K562 (cell line): ENCODE data around the gene TCF4. TPM values are rescaled to one million over a fixed set of nuclear protein-coding genes. Genes with fewer than 3 reads are reported as not detected.

Experiments used
- BCLAF1 ChIP-seq, 2 experiments: fragments of 450-650 bp in 1 of 2; IDR thresholded peaks; 2 replicates each; pipeline ENCODE4 v1.6.1; 2011 to 2017; ENCODE audit warnings: low read depth in 2 of 2, antibody characterized with exemption in 1 of 2, borderline replicate concordance in 1 of 2, low read length in 1 of 2, mild to moderate bottlenecking in 1 of 2, mixed read lengths in 1 of 2; ENCODE audit not compliant: control insufficient read depth in 1 of 2
- CBFA2T2 ChIP-seq: fragments of 450-650 bp; conservative IDR thresholded peaks from 2 replicates; pipeline ENCODE4 v1.6.1; 2017; ENCODE audit warnings: mild to moderate bottlenecking
- DLX4 ChIP-seq: fragments of 250-450 bp; sonication (Bioruptor Pico); IDR thresholded peaks from 2 replicates; pipeline ENCODE4 v1.6.1; 2021; ENCODE audit warnings: mild to moderate bottlenecking
- FOXO4 ChIP-seq: fragments of 450-650 bp; formaldehyde crosslinking; IDR thresholded peaks from 2 replicates; pipeline ENCODE4 v1.4.0; 2020; ENCODE audit warnings: mild to moderate bottlenecking, moderate library complexity
- GTF2B ChIP-seq: IDR thresholded peaks from 2 replicates; pipeline ENCODE4 v1.6.1; 2011; ENCODE audit not compliant: insufficient read length; ENCODE audit errors: extremely low read depth
- KDM4B ChIP-seq, 2 experiments: fragments of 450-650 bp in 1 of 2; sonication (generic) in 1 of 2; IDR thresholded peaks; 2 replicates each; pipeline ENCODE4 v1.6.1; 2016 to 2017; ENCODE audit warnings: borderline replicate concordance in 2 of 2, antibody characterized with exemption in 1 of 2, low read depth in 1 of 2, mild to moderate bottlenecking in 1 of 2
- MIER1 ChIP-seq: fragments of 450-650 bp; IDR thresholded peaks from 2 replicates; pipeline ENCODE4 v1.6.1; 2016; ENCODE audit warnings: antibody characterized with exemption, mild to moderate bottlenecking, low read depth
- PML ChIP-seq: IDR thresholded peaks from 2 replicates; pipeline ENCODE4 v1.6.1; 2012; ENCODE audit warnings: low read length, inconsistent platforms
- PRMT5 ChIP-seq: sonication (generic); formaldehyde crosslinking; IDR thresholded peaks from 2 replicates; pipeline ENCODE4 v1.5.0; 2020; ENCODE audit warnings: missing genetic modification reagents
- RAD21 ChIP-seq, 2 experiments: fragments of 250-450 bp in 1 of 2; fragments of 450-650 bp in 1 of 2; sonication (Bioruptor Pico) in 1 of 2; formaldehyde crosslinking in 1 of 2; IDR thresholded peaks in 1 of 2; conservative IDR thresholded peaks in 1 of 2; 2 replicates each; pipeline versions ENCODE4 v1.4.0 to v1.8.0; 2020 to 2022; ENCODE audit warnings: mild to moderate bottlenecking in 2 of 2, moderate library complexity in 1 of 2
- SRSF3 ChIP-seq: fragments of 200-400 bp; formaldehyde crosslinking; IDR thresholded peaks from 2 replicates; pipeline ENCODE4 v1.6.1; 2016; ENCODE audit warnings: mild to moderate bottlenecking, low read length, moderate library complexity; ENCODE audit not compliant: insufficient read depth
- STAT5A ChIP-seq: IDR thresholded peaks from 2 replicates; pipeline ENCODE4 v1.6.1; 2012; ENCODE audit warnings: low read length, inconsistent platforms, borderline replicate concordance
- SUPT5H ChIP-seq: fragments of 450-650 bp; IDR thresholded peaks from 2 replicates; pipeline ENCODE4 v1.6.1; 2016
- THRA ChIP-seq: fragments of 450-650 bp; IDR thresholded peaks from 2 replicates; pipeline ENCODE4 v1.6.1; 2017; ENCODE audit warnings: mild to moderate bottlenecking, moderate library complexity
- U2AF2 ChIP-seq: fragments of 200-400 bp; formaldehyde crosslinking; optimal IDR thresholded peaks from 2 replicates; pipeline ENCODE3; 2017; ENCODE audit warnings: low read depth, mild to moderate bottlenecking, low read length
- ZBTB17 ChIP-seq: fragments of 450-650 bp; formaldehyde crosslinking; IDR thresholded peaks from 2 replicates; pipeline ENCODE4 v1.4.0; 2020; ENCODE audit warnings: mild to moderate bottlenecking
- ZNF449 ChIP-seq: fragments of 250-450 bp; sonication (Bioruptor Pico); IDR thresholded peaks from 2 replicates; pipeline ENCODE4 v1.8.0; 2022; ENCODE audit warnings: moderate library complexity, mild to moderate bottlenecking, inconsistent platforms
- ZNF57 ChIP-seq: fragments of 450-650 bp; formaldehyde crosslinking; IDR thresholded peaks from 2 replicates; pipeline ENCODE4 v1.4.0; 2020; ENCODE audit warnings: mild to moderate bottlenecking, moderate library complexity
- polyA plus RNA-seq, 8 experiments: library from polyadenylated mRNA; depleted of rRNA in 4 of 8; stranded (reverse) in 5 of 8; unstranded in 3 of 8; fragments of >200 nt; fragmentation: Nextera tagmentation in 2 of 8; fragmentation: Illumina TruSeq in 1 of 8; extraction: Ambion mirVana in 2 of 8; extraction: Trizol in 1 of 8; gene quantifications; 2 replicates each; pipeline versions ENCODE4 v1.2.1 to v1.2.3, GENCODE V29; 2011 to 2014; ENCODE audit warnings: inconsistent platforms in 1 of 8, missing spikeins in 1 of 8
- total RNA-seq, 7 experiments: library from RNA; depleted of rRNA in 6 of 7; stranded (reverse); fragments of >200 nt in 6 of 7; fragmentation: Illumina TruSeq in 2 of 7; extraction: Trizol in 2 of 7; gene quantifications; 2 replicates each; pipeline versions ENCODE4 v1.2.1 to v1.2.3, GENCODE V29; 2011 to 2021; ENCODE audit warnings: low replicate concordance in 1 of 7

TCF4 gene
- total and polyA plus RNA-seq, 9 of the 15 experiments (the other 6 are each of a cell fraction or from before 2014, with no cell fraction given), result 4.8 to 24.7 (median 15.2) TPM

- TF ChIP-seq FOXO4 (CRISPR knock-in tag) (no peak), U2AF2 (no peak), GTF2B (no peak), THRA (no peak), KDM4B (IDR thresholded peaks at IDR 0.05; ENCODE audit: borderline replicate concordance in 2 of 2, low read depth in 1 of 2) (no peak), SRSF3 (no peak), SUPT5H (no peak), BCLAF1 (IDR thresholded peaks at IDR 0.05; ENCODE audit: borderline replicate concordance in 1 of 2, control insufficient read depth in 1 of 2, low read depth in 2 of 2, low read length in 1 of 2) (no peak), MIER1 (no peak), RAD21 (CRISPR knock-in tag; conservative IDR thresholded peaks at IDR 0.05 in 1 of 2, IDR thresholded peaks at IDR 0.05 in 1 of 2) (0 out of 4 replicates have a peak, but pooled peaks of 1 of the 2 experiments have one; percentile 1), CBFA2T2 (0 out of 2 replicates have a peak, but pooled peaks have one; percentile 4), PML (no peak), DLX4 (CRISPR knock-in tag) (no peak), PRMT5 (no peak), ZNF57 (no peak), STAT5A (no peak), ZBTB17 (CRISPR knock-in tag) (no peak), ZNF449 (no peak)
These were observed 70.9 kb downstream of the TCF4 start (continued) for GRCh38 chr18:55517055-55517454.
